HepG2 (cell line): Measurements from ENCODE around the gene WDR54. TPM values are rescaled to one million over a fixed set of nuclear protein-coding genes. Genes with fewer than 3 reads are reported as not detected.
A peak's percentile ranks its signal among the peaks of the same experiment; 100 is the strongest.

Experiments used
- FOXC1 ChIP-seq: sonication (generic); formaldehyde crosslinking; IDR thresholded peaks from 2 replicates; pipeline ENCODE4 v1.8.0; 2022; ENCODE audit warnings: mild to moderate bottlenecking, missing genetic modification reagents, borderline replicate concordance
- HOXA9 ChIP-seq: sonication (generic); formaldehyde crosslinking; IDR thresholded peaks from 2 replicates; pipeline ENCODE4 v1.8.1; 2022; ENCODE audit warnings: missing genetic modification reagents, mild to moderate bottlenecking, moderate library complexity, borderline replicate concordance
- MEIS1 ChIP-seq: sonication (generic); formaldehyde crosslinking; IDR thresholded peaks from 2 replicates; pipeline ENCODE4 v1.9.0; 2021; ENCODE audit warnings: mild to moderate bottlenecking, missing genetic modification reagents, moderate library complexity, borderline replicate concordance
- PBX2 ChIP-seq: IDR thresholded peaks from 2 replicates; pipeline ENCODE4 v1.6.1; 2016; ENCODE audit warnings: control low read depth
- ZNF280D ChIP-seq: sonication (generic); formaldehyde crosslinking; IDR thresholded peaks from 2 replicates; pipeline ENCODE4 v1.5.1; 2020; ENCODE audit warnings: mild to moderate bottlenecking, missing genetic modification reagents
- ZNF362 ChIP-seq: sonication (generic); formaldehyde crosslinking; IDR thresholded peaks from 2 replicates; pipeline ENCODE4 v1.4.0; 2020; ENCODE audit warnings: missing genetic modification reagents, mild to moderate bottlenecking, borderline replicate concordance
- polyA plus RNA-seq, 8 experiments: library from polyadenylated mRNA; depleted of rRNA in 3 of 8; stranded (reverse) in 7 of 8; unstranded in 1 of 8; fragments of >200 nt; fragmentation: Illumina TruSeq in 4 of 8; extraction: Trizol in 4 of 8; gene quantifications; 2 replicates each; pipeline versions ENCODE4 v1.2.1 to v1.2.3, GENCODE V29; 2011 to 2016; ENCODE audit warnings: low read depth in 4 of 8, missing spikeins in 1 of 8, mixed read lengths in 1 of 8; ENCODE audit not compliant: insufficient read depth in 1 of 8
- total RNA-seq, 5 experiments: library from RNA; depleted of rRNA; stranded (reverse); fragments of >200 nt; fragmentation: Illumina TruSeq; extraction: Trizol; gene quantifications; 2 replicates each; pipeline ENCODE4 v1.2.3, GENCODE V29; 2016; ENCODE audit warnings: low read depth in 1 of 5

WDR54 gene
- total and polyA plus RNA-seq, 2 of the 13 experiments (the other 11 are each of a cell fraction or from before 2014, with no cell fraction given): 2.0 to 17.3 TPM

- TF ChIP-seq ZNF362 (CRISPR knock-in tag) (no peak), PBX2 (CRISPR knock-in tag) (no peak), FOXC1 (0 out of 2 replicates have a peak, but pooled peaks have one; percentile 24), HOXA9 (CRISPR knock-in tag) (no peak), ZNF280D (CRISPR knock-in tag) (no peak), MEIS1 (CRISPR knock-in tag) (no peak)
Measured at GRCh38 chr2:74428675-74429074, 7.1 kb downstream of the WDR54 start (continued).
